Endodermal cell (in vitro differentiated cells): ENCODE measurements around the gene CTPS1. TPM values are rescaled to one million over a fixed set of nuclear protein-coding genes. Genes with fewer than 3 reads are reported as not detected.

Experiments
- DNase-seq: peaks from one replicate; pipeline ENCODE4 v3.0.0-alpha.2; 2017
- H3K27ac ChIP-seq: 2 replicates; pipeline ENCODE4 v1.5.1; 2013; ENCODE audit warnings: mild to moderate bottlenecking, low read depth, low read length, moderate library complexity
- H3K27me3 ChIP-seq: 2 replicates; pipeline ENCODE4 v1.6.1; 2013; ENCODE audit warnings: mild to moderate bottlenecking, low read length, moderate library complexity; ENCODE audit not compliant: insufficient read depth, control insufficient read depth, poor library complexity, severe bottlenecking
- H3K36me3 ChIP-seq: 2 replicates; pipeline ENCODE4 v1.7.0; 2013; ENCODE audit warnings: mild to moderate bottlenecking, low read length, moderate library complexity; ENCODE audit not compliant: control insufficient read depth, insufficient read depth
- H3K4me1 ChIP-seq: one replicate; pipeline ENCODE4 v1.7.0; 2013; ENCODE audit warnings: low read length; ENCODE audit not compliant: control insufficient read depth, insufficient read depth
- H3K4me3 ChIP-seq: 2 replicates; pipeline ENCODE4 v1.5.1; 2013; ENCODE audit warnings: mild to moderate bottlenecking, low read length, moderate library complexity
- H3K9ac ChIP-seq: 2 replicates; pipeline ENCODE4 v1.6.1; 2013; ENCODE audit warnings: mild to moderate bottlenecking, low read length, moderate library complexity; ENCODE audit not compliant: poor library complexity, severe bottlenecking; ENCODE audit errors: extremely low read depth
- H3K9me3 ChIP-seq: 2 replicates; pipeline ENCODE4 v1.6.1; 2013; ENCODE audit warnings: mild to moderate bottlenecking, low read length, moderate library complexity; ENCODE audit not compliant: control insufficient read depth
- H3K27ac Mint-ChIP-seq: 2 replicates; pipeline ENCODE4 v1.8.0; 2020; ENCODE audit warnings: mixed read lengths
- H3K27me3 Mint-ChIP-seq: 2 replicates; pipeline ENCODE4 v1.8.0; 2021; ENCODE audit warnings: mild to moderate bottlenecking, mixed read lengths; ENCODE audit not compliant: insufficient read depth
- H3K36me3 Mint-ChIP-seq: 2 replicates; pipeline ENCODE4 v1.8.0; 2020; ENCODE audit warnings: low read depth, mixed read lengths
- H3K4me1 Mint-ChIP-seq: 2 replicates; pipeline ENCODE4 v1.8.0; 2020; ENCODE audit warnings: mixed read lengths
- H3K4me3 Mint-ChIP-seq: 2 replicates; pipeline ENCODE4 v1.8.0; 2020; ENCODE audit warnings: mild to moderate bottlenecking, moderate library complexity, mixed read lengths
- H3K9me3 Mint-ChIP-seq: 2 replicates; pipeline ENCODE4 v1.8.0; 2020; ENCODE audit warnings: mild to moderate bottlenecking, mixed read lengths
- WGBS, 2 experiments: methylation state at CpG; one replicate each; pipeline versions ENCODE4 v1.1.5 to v1.1.7; 2013; ENCODE audit warnings: missing lambda C conversion rate in 2 of 2, mixed read lengths in 1 of 2; ENCODE audit not compliant: insufficient coverage in 1 of 2, insufficient read length in 1 of 2; 5-methylcytosine and 5-hydroxymethylcytosine counted together
- total RNA-seq, 2 donors: library from RNA; stranded (reverse); fragmentation: NEBNext Ultra II Directional in 1 of 2; extraction: Animal tissue kit (Norgen Biotek cat#: 25700) in 1 of 2; gene quantifications; 2 replicates in 1 of 2; 3 replicates in 1 of 2; pipeline ENCODE4 v1.2.1, GENCODE V29; 2021
- TF ChIP-seq, protein P1 (sequence below): fragments of 200-600 bp; sonication (generic); conservative IDR thresholded peaks from 2 replicates; pipeline ENCODE4 v1.5.0; 2021; ENCODE audit warnings: antibody characterized with exemption, mild to moderate bottlenecking

Gene CTPS1
- total RNA-seq, 2 donors from 2014 or later = 79.9 to 84.0 TPM

DNA sequence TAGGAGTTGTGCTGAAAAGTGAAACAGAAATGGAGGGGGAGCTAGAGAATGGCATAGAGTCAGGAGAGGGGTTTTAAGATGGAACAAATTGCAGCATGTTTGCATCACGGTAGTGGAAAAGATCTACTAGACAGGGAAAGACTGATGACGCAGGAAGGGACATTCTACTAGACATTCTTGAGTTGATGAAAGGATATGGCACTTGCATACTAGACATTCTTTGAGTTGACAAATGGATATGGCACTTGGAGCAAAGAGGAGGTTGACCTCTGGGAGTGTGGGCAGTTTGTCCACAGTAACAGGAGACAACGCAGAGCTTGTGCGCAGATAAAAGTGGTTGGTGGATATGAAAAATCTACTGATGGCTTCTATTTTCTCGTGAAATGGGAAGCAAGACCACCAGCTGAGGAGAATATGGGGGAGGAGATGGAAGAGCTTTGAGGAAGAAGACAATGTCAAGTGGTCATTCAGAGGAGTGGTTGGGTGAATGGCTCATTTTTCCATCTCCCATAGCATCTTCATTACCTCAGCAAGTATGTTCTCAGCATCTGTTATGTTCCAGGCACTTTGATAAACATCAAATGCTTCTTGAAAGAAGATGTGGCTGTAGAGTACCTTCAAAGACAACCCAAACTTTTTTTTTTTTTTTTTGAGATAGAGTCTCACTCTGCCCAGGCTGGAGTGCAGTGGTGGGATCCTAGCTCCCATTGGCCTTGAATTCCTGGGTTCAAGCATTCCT lies 2.4 kb upstream of the CTPS1 start:
- DNase-seq = no peak
- Mint-ChIP-seq H3K9me3 (no peaks in the 10 kb centered on the region), H3K4me3 (no peak overlapping the region), H3K27ac (no peak overlapping the region), H3K36me3 (no peaks in the 10 kb centered on the region), H3K27me3 (no peaks in the 10 kb centered on the region), H3K4me1 (peaks cover 21% of the 10 kb centered on the region)
- Histone ChIP-seq H3K9ac (no peak overlapping the region), H3K4me1 (no peaks in the 10 kb centered on the region), H3K4me3 (no peak overlapping the region), H3K27ac (no peak overlapping the region), H3K27me3 (no peaks in the 10 kb centered on the region), H3K9me3 (no peaks in the 10 kb centered on the region), H3K36me3 (no peaks in the 10 kb centered on the region)
- 90 to 94% methylated on average over 5 of the region's 5 CpGs for WGBS, 2 experiments
- TF ChIP-seq, protein P1, sequence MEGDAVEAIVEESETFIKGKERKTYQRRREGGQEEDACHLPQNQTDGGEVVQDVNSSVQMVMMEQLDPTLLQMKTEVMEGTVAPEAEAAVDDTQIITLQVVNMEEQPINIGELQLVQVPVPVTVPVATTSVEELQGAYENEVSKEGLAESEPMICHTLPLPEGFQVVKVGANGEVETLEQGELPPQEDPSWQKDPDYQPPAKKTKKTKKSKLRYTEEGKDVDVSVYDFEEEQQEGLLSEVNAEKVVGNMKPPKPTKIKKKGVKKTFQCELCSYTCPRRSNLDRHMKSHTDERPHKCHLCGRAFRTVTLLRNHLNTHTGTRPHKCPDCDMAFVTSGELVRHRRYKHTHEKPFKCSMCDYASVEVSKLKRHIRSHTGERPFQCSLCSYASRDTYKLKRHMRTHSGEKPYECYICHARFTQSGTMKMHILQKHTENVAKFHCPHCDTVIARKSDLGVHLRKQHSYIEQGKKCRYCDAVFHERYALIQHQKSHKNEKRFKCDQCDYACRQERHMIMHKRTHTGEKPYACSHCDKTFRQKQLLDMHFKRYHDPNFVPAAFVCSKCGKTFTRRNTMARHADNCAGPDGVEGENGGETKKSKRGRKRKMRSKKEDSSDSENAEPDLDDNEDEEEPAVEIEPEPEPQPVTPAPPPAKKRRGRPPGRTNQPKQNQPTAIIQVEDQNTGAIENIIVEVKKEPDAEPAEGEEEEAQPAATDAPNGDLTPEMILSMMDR = no peak

DNA sequence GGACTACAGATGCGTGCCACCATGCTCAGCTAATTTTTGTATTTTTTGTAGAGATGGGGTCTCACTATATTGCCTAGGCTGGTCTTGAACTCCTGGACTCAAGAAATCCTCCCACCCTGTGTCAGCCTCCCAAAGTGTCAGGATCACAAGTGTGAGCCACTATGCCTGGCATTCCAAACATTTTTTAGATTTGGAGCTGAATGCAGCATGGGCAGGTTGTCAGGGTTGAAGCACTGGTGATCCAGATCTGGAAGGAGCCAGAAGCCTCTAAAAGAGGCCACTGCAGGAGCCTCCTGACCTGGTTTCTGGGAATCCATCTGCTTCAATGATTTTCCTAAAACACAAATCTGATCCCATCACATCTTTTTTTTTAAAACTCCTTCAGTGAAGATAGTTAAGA lies 1.8 kb upstream of the CTPS1 start:
- Mint-ChIP-seq H3K4me3 (no peak overlapping the region), H3K4me1 (peaks cover 26% of the 10 kb centered on the region), H3K36me3 (no peaks in the 10 kb centered on the region), H3K27me3 (no peaks in the 10 kb centered on the region), H3K9me3 (no peaks in the 10 kb centered on the region), H3K27ac (no peak overlapping the region)
- TF ChIP-seq, protein P1 = no peak
- H3K36me3 ChIP-seq = peaks cover 1% of the 10 kb centered on the region
- H3K4me1 ChIP-seq = peaks cover under 1% of the 10 kb centered on the region
- H3K27me3 ChIP-seq = no peaks in the 10 kb centered on the region
- H3K9me3 ChIP-seq = no peaks in the 10 kb centered on the region
- WGBS, 2 experiments = 91% methylated on average over 1 of the region's 1 CpG; no CpG with 5 or more reads in 1 of the 2 experiments
- H3K27ac ChIP-seq = no peak overlapping the region
- no peak overlapping the region for H3K9ac ChIP-seq
- no peak overlapping the region for H3K4me3 ChIP-seq
- no peak for DNase-seq

DNA sequence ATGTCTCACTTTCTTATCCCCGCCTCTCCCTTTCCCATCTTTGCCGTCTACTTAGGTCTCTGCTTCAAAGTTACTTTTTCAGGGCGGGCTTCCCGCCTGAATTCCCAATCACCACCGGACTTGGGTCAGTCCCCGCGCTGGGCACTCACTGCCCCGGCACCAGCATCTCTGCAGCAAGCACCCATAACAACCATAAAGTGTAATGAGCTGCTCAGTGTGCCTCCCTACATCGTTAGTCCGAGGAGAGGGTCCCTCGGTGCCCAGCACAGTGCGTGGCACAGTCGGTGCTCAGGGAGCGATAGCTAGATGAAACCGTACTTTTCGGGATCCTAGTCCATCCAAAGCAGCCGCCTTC lies 633 bp upstream of the CTPS1 start:
- 38 to 49% methylated on average over 9 to 17 of the region's 17 CpGs for WGBS, 2 experiments
- Histone ChIP-seq H3K27ac (no peak overlapping the region), H3K4me3 (peak overlapping the region; percentile 78), H3K27me3 (no peaks in the 10 kb centered on the region), H3K9me3 (no peaks in the 10 kb centered on the region), H3K36me3 (peaks cover 13% of the 10 kb centered on the region), H3K9ac (no peak overlapping the region), H3K4me1 (peaks cover 3% of the 10 kb centered on the region)
- Mint-ChIP-seq H3K4me3 (peak overlapping the region; percentile 81), H3K36me3 (peaks cover 6% of the 10 kb centered on the region), H3K27ac (peak overlapping the region; percentile 92), H3K9me3 (no peaks in the 10 kb centered on the region), H3K4me1 (peaks cover 26% of the 10 kb centered on the region), H3K27me3 (no peaks in the 10 kb centered on the region)
- TF ChIP-seq, protein P1 = no peak
- DNase-seq = no peak
